IMR-90 (cell line): ENCODE data around the gene NOS2. TPM values are rescaled to one million over a fixed set of nuclear protein-coding genes. Genes with fewer than 3 reads are reported as not detected.
A peak's percentile ranks its signal among the peaks of the same experiment; 100 is the strongest.

Source experiments
- ATAC-seq: fragments of 200-7000 bp; cut with Tn5 transposase; 2 replicates; pipeline ENCODE4 v1.9.1; 2020; ENCODE audit warnings: low read depth, mild to moderate bottlenecking, moderate library complexity
- BruUV-seq: library from RNA; stranded (reverse); fragments of 400-500 nt; replicated peaks from 2 replicates; lab custom pipeline; 2021; lab: Mats Ljungman, UMichigan
- CTCF ChIA-PET: fragments of 300-600 bp; formaldehyde crosslinking; extraction: SDS; loops from one replicate; lab custom pipeline; 2021; ENCODE audit warnings: antibody characterized with exemption; lab: Yijun Ruan, JAX
- POLR2A ChIA-PET: fragments of 300-600 bp; sonication (Branson Sonifier 250); formaldehyde crosslinking; loops from one replicate; lab custom pipeline; 2022; ENCODE audit warnings: antibody characterized with exemption; ENCODE audit not compliant: unreplicated experiment; lab: Charles Lee
- DNase-seq: peaks from one replicate; pipeline ENCODE4 v3.0.0; 2013
- H2AFZ ChIP-seq: replicated peaks from 2 replicates; pipeline ENCODE3; 2013; ENCODE audit warnings: low read length, mild to moderate bottlenecking; ENCODE audit not compliant: poor library complexity
- H2AK5ac ChIP-seq: 2 replicates; pipeline ENCODE4 v1.6.1; 2013; ENCODE audit warnings: low read depth, low read length, inconsistent platforms
- H2AK9ac ChIP-seq: replicated peaks from 2 replicates; pipeline ENCODE3; 2013; ENCODE audit warnings: mild to moderate bottlenecking, low read depth, low read length, moderate library complexity; ENCODE audit not compliant: poor library complexity
- H2BK120ac ChIP-seq: 2 replicates; pipeline ENCODE4 v1.6.1; 2013; ENCODE audit warnings: low read depth, low read length, inconsistent platforms
- H2BK15ac ChIP-seq: 3 replicates; pipeline ENCODE4 v1.6.1; 2013; ENCODE audit warnings: low read depth, low read length, inconsistent platforms
- H2BK20ac ChIP-seq: 2 replicates; pipeline ENCODE4 v1.6.1; 2013; ENCODE audit warnings: low read depth, mild to moderate bottlenecking, inconsistent platforms, low read length, moderate library complexity
- H2BK5ac ChIP-seq: 2 replicates; pipeline ENCODE4 v1.6.1; 2013; ENCODE audit warnings: mild to moderate bottlenecking, low read depth, low read length, inconsistent platforms; ENCODE audit not compliant: poor library complexity, severe bottlenecking
- H3K14ac ChIP-seq: replicated peaks from 2 replicates; pipeline ENCODE4 v1.6.1; 2013; ENCODE audit warnings: low read depth, low read length, inconsistent platforms
- H3K18ac ChIP-seq: 2 replicates; pipeline ENCODE4 v1.6.1; 2013; ENCODE audit warnings: low read depth, low read length, control low read depth
- H3K23ac ChIP-seq: 2 replicates; pipeline ENCODE4 v1.6.1; 2013; ENCODE audit warnings: low read depth, low read length, inconsistent platforms
- H3K27ac ChIP-seq: 2 replicates; pipeline ENCODE4 v1.5.1; 2013; ENCODE audit warnings: mild to moderate bottlenecking, control low read depth, low read length; ENCODE audit not compliant: insufficient read depth
- H3K27me3 ChIP-seq: 2 replicates; pipeline ENCODE4 v1.6.1; 2013; ENCODE audit warnings: low read length; ENCODE audit not compliant: control insufficient read depth, insufficient read depth
- H3K36me3 ChIP-seq: 2 replicates; pipeline ENCODE4 v1.6.1; 2013; ENCODE audit warnings: low read length, mixed read lengths; ENCODE audit not compliant: control insufficient read depth, insufficient read depth
- H3K4ac ChIP-seq: 2 replicates; pipeline ENCODE4 v1.6.1; 2013; ENCODE audit warnings: low read depth, low read length, inconsistent platforms
- H3K4me1 ChIP-seq: 2 replicates; pipeline ENCODE4 v1.6.1; 2013; ENCODE audit warnings: low read length, mixed read lengths; ENCODE audit not compliant: control insufficient read depth, insufficient read depth
- H3K4me2 ChIP-seq: 2 replicates; pipeline ENCODE4 v1.6.1; 2013; ENCODE audit warnings: low read depth, mild to moderate bottlenecking, control low read depth, low read length, moderate library complexity
- H3K4me3 ChIP-seq: 2 replicates; pipeline ENCODE4 v1.5.1; 2013; ENCODE audit warnings: low read depth, mild to moderate bottlenecking, control low read depth, low read length, moderate library complexity; ENCODE audit not compliant: insufficient read depth
- H3K56ac ChIP-seq: 2 replicates; pipeline ENCODE4 v1.6.1; 2013; ENCODE audit warnings: low read length, inconsistent platforms; ENCODE audit not compliant: insufficient read depth; ENCODE audit errors: extremely low read depth
- H3K79me1 ChIP-seq, 2 experiments: 2 replicates each; pipeline ENCODE4 v1.6.1; 2013; ENCODE audit warnings: low read length in 2 of 2, inconsistent platforms in 1 of 2, low read depth in 1 of 2
- H3K9ac ChIP-seq: 2 replicates; pipeline ENCODE4 v1.6.1; 2013; ENCODE audit warnings: low read depth, low read length, control low read depth
- H3K9me1 ChIP-seq: 2 replicates; pipeline ENCODE4 v1.6.1; 2013; ENCODE audit warnings: low read length, inconsistent platforms; ENCODE audit not compliant: insufficient read depth
- H3K9me3 ChIP-seq: 2 replicates; pipeline ENCODE4 v1.6.1; 2013; ENCODE audit warnings: low read length; ENCODE audit not compliant: control insufficient read depth, insufficient read depth
- H4K20me1 ChIP-seq: 2 replicates; pipeline ENCODE4 v1.6.1; 2013; ENCODE audit warnings: low read length, inconsistent platforms; ENCODE audit not compliant: insufficient read depth
- H4K5ac ChIP-seq: 2 replicates; pipeline ENCODE4 v1.6.1; 2013; ENCODE audit warnings: mild to moderate bottlenecking, low read depth, low read length, control low read depth
- H4K8ac ChIP-seq, 2 experiments: 2 replicates each; pipeline ENCODE4 v1.6.1; 2013; ENCODE audit warnings: low read depth in 2 of 2, low read length in 2 of 2, control low read depth in 1 of 2, inconsistent platforms in 1 of 2
- H4K91ac ChIP-seq: 2 replicates; pipeline ENCODE4 v1.6.1; 2013; ENCODE audit warnings: low read depth, low read length, inconsistent platforms; ENCODE audit not compliant: insufficient read depth
- BHLHE40 ChIP-seq: fragments of 150-350 bp; IDR thresholded peaks from 2 replicates; pipeline ENCODE4 v1.6.1; 2016; ENCODE audit warnings: mild to moderate bottlenecking, low read depth, low read length
- CEBPB ChIP-seq: IDR thresholded peaks from 2 replicates; pipeline ENCODE4 v1.6.1; 2012; ENCODE audit warnings: low read depth, low read length, improper control_type of control experiment
- CHD1 ChIP-seq: IDR thresholded peaks from 2 replicates; pipeline ENCODE4 v1.6.1; 2012; ENCODE audit warnings: low read depth, low read length, improper control_type of control experiment
- CTCF ChIP-seq: conservative IDR thresholded peaks from 2 replicates; pipeline ENCODE4 v1.5.1; 2012; ENCODE audit warnings: mild to moderate bottlenecking, low read depth, low read length, improper control_type of control experiment
- ELK1 ChIP-seq: fragments of 150-350 bp; IDR thresholded peaks from 2 replicates; pipeline ENCODE4 v1.6.1; 2016; ENCODE audit warnings: low read depth, mild to moderate bottlenecking, low read length, moderate library complexity, borderline replicate concordance
- FOS ChIP-seq: fragments of 150-350 bp; IDR thresholded peaks from 2 replicates; pipeline ENCODE4 v1.6.1; 2016; ENCODE audit warnings: low read depth, low read length
- MAFK ChIP-seq: IDR thresholded peaks from 2 replicates; pipeline ENCODE4 v1.6.1; 2012; ENCODE audit warnings: low read depth, low read length, improper control_type of control experiment
- MAZ ChIP-seq: IDR thresholded peaks from 2 replicates; pipeline ENCODE4 v1.6.1; 2012; ENCODE audit warnings: low read depth, mild to moderate bottlenecking, low read length, improper control_type of control experiment, moderate library complexity, borderline replicate concordance
- NFE2L2 ChIP-seq: fragments of 150-350 bp; IDR thresholded peaks from 2 replicates; pipeline ENCODE4 v1.6.1; 2016; ENCODE audit warnings: low read depth, mild to moderate bottlenecking, low read length
- POLR2A ChIP-seq: IDR thresholded peaks from 2 replicates; pipeline ENCODE4 v1.6.1; 2012; ENCODE audit warnings: mild to moderate bottlenecking, low read depth, low read length
- RAD21 ChIP-seq: IDR thresholded peaks from 2 replicates; pipeline ENCODE4 v1.6.1; 2012; ENCODE audit warnings: low read length, improper control_type of control experiment
- RCOR1 ChIP-seq: IDR thresholded peaks from 2 replicates; pipeline ENCODE4 v1.6.1; 2012; ENCODE audit warnings: mild to moderate bottlenecking, low read length, improper control_type of control experiment; ENCODE audit not compliant: insufficient replicate concordance
- RFX5 ChIP-seq: IDR thresholded peaks from 2 replicates; pipeline ENCODE4 v1.8.0; 2012; ENCODE audit warnings: low read depth, mild to moderate bottlenecking, low read length, moderate library complexity
- SMC3 ChIP-seq: fragments of 150-350 bp; IDR thresholded peaks from 2 replicates; pipeline ENCODE4 v1.6.1; 2016; ENCODE audit warnings: low read depth, mild to moderate bottlenecking, antibody characterized with exemption, low read length, moderate library complexity
- USF2 ChIP-seq: fragments of 150-350 bp; IDR thresholded peaks from 2 replicates; pipeline ENCODE4 v1.6.1; 2017; ENCODE audit warnings: mild to moderate bottlenecking, antibody characterized with exemption, low read length, low read depth
- WGBS, 2 experiments: methylation state at CpG; one replicate each; pipeline versions ENCODE4 v1.1.5 to v1.1.7; 2013; ENCODE audit warnings: missing lambda C conversion rate in 2 of 2; ENCODE audit not compliant: insufficient read length in 1 of 2; ENCODE audit errors: extremely low coverage in 2 of 2; 5-methylcytosine and 5-hydroxymethylcytosine counted together
- dilution Hi-C: fragments of 300-500 bp; cut with HindIII; formaldehyde crosslinking; loops from one replicate; pipeline ENCODE4 v1.14.3; 2018; ENCODE audit warnings: low sequenced_read_pairs; ENCODE audit not compliant: unreplicated experiment
- in situ Hi-C: fragments of 300-500 bp; cut with MboI; formaldehyde crosslinking; loops from 3 replicates; pipeline ENCODE4 v1.14.3; 2019; ENCODE audit warnings: low sequenced_read_pairs, inconsistent platforms, mixed read lengths
- intact Hi-C: fragments of 100-400 bp; cut with micrococcal nuclease; formaldehyde crosslinking; loops from 2 replicates; pipeline ENCODE4 v1.10.0; 2022
- polyA plus RNA-seq, 3 experiments: library from polyadenylated mRNA; depleted of rRNA; stranded (reverse); fragments of >200 nt; gene quantifications; 2 replicates each; pipeline ENCODE4 v1.2.3, GENCODE V29; 2012; ENCODE audit warnings: low replicate concordance in 1 of 3
- total RNA-seq: library from RNA; depleted of rRNA; stranded (reverse); fragments of >200 nt; gene quantifications from 2 replicates; pipeline ENCODE4 v1.2.3, GENCODE V29; 2012

Gene NOS2
- total and polyA plus RNA-seq, 2 of the 4 experiments (the other 2 are of a cell fraction): under 0.01 TPM; not detected in 1

GRCh38 chr17:27793168-27793905 lies 7.0 kb downstream of the NOS2 start:
- Histone ChIP-seq H3K36me3 (no peaks in the 10 kb centered on the region), H2BK20ac (no peak overlapping the region), H4K8ac (no peak overlapping the region), H3K14ac (no peak overlapping the region), H3K56ac (no peak overlapping the region), H3K9ac (no peak overlapping the region), H3K9me1 (no peaks in the 10 kb centered on the region), H3K27ac (no peak overlapping the region), H4K91ac (no peak overlapping the region), H2AK5ac (no peak overlapping the region), H3K4me1 (no peaks in the 10 kb centered on the region), H2BK120ac (no peak overlapping the region), H3K4ac (no peak overlapping the region), H4K5ac (no peak overlapping the region), H4K20me1 (no peaks in the 10 kb centered on the region), H2BK15ac (no peak overlapping the region), H2AK9ac (no peak overlapping the region), H3K4me2 (peak overlapping the region; percentile 34; the same call in 1 of the 2 replicates), H3K18ac (no peak overlapping the region), H3K9me3 (no peaks in the 10 kb centered on the region), H3K23ac (no peak overlapping the region), H3K79me1 (no peaks in the 10 kb centered on the region), H2BK5ac (no peak overlapping the region), H2AFZ (peak overlapping the region; percentile 12), H3K4me3 (no peak overlapping the region; the same call in 1 of the 2 replicates), H3K27me3 (peaks cover 44% of the 10 kb centered on the region)
- intact Hi-C loops: no loop called here
- ATAC-seq: peak; percentile 86
- dilution Hi-C loops: no loop called here
- BruUV-seq: no TSS peak
- DNase-seq: no peak
- in situ Hi-C loops: no loop called here
- WGBS, 2 experiments: 11% methylated on average over 22 of the region's 58 CpGs; no CpG with 5 or more reads in 1 of the 2 experiments
- ChIA-PET POLR2A (interaction anchor here (0.6 kb wide), 1 partner anchor 262 kb away, joined by 19 read pairs; no protein-coding TSS in a partner anchor), CTCF (interaction anchor here (1.0 to 1.5 kb wide), 2 partner anchors 12 to 86 kb away, joined by 4 read pairs; no protein-coding TSS in a partner anchor)
- no peak for TF ChIP-seq NFE2L2
- no peak for TF ChIP-seq BHLHE40
- no peak for TF ChIP-seq CTCF
- no peak for TF ChIP-seq FOS
- TF ChIP-seq USF2: no peak
- no peak for TF ChIP-seq MAFK
- TF ChIP-seq ELK1: no peak
- no peak for TF ChIP-seq CHD1
- TF ChIP-seq RCOR1: no peak
- no peak for TF ChIP-seq RAD21
- no peak for TF ChIP-seq CEBPB
- no peak for TF ChIP-seq MAZ
- TF ChIP-seq POLR2A: no peak
- TF ChIP-seq SMC3: no peak
- no peak for TF ChIP-seq RFX5
